Uterus (tissue), 4 donors: Measurements from ENCODE around the gene CFAP65. TPM values are rescaled to one million over a fixed set of nuclear protein-coding genes. Genes with fewer than 3 reads are reported as not detected.
A peak's percentile ranks its signal among the peaks of the same experiment; 100 is the strongest.

Experiments
- DNase-seq, 2 donors: peaks; one replicate each; pipeline ENCODE4 v3.0.0-alpha.2; 2019 to 2020
- H3K27ac ChIP-seq, 2 donors: fragments of 200-600 bp; sonication (generic); 1 replicate in 1 of 2; 2 replicates in 1 of 2; pipeline ENCODE4 v1.5.1; 2016 to 2018
- H3K27me3 ChIP-seq, 2 donors: fragments of 200-600 bp; sonication (generic); one replicate each; pipeline ENCODE4 v1.5.1; 2018 to 2019; ENCODE audit warnings: control low read depth in 1 of 2
- H3K36me3 ChIP-seq, 2 donors: fragments of 200-600 bp; sonication (generic); one replicate each; pipeline ENCODE4 v1.5.1; 2019; ENCODE audit warnings: control low read depth in 1 of 2
- H3K4me1 ChIP-seq, 2 donors: fragments of 200-600 bp; sonication (generic); one replicate each; pipeline ENCODE4 v1.5.1; 2018 to 2019; ENCODE audit warnings: control low read depth in 1 of 2
- H3K4me3 ChIP-seq, 2 donors: fragments of 200-600 bp; sonication (generic); 1 replicate in 1 of 2; 2 replicates in 1 of 2; pipeline ENCODE4 v1.5.1; 2018 to 2019; ENCODE audit warnings: mild to moderate bottlenecking in 1 of 2
- H3K9me3 ChIP-seq, 2 donors: fragments of 200-600 bp; sonication (generic); one replicate each; pipeline ENCODE4 v1.5.1; 2019; ENCODE audit warnings: control low read depth in 1 of 2
- POLR2A ChIP-seq, 2 donors: fragments of 450-650 bp; IDR thresholded peaks; one replicate each; pipeline ENCODE4 v1.6.1; 2016; ENCODE audit warnings: antibody characterized with exemption in 2 of 2, mild to moderate bottlenecking in 1 of 2, moderate library complexity in 1 of 2
- intact Hi-C: fragments of 100-400 bp; cut with DNase I; formaldehyde crosslinking; loops from one replicate; pipeline ENCODE4 v1.15.1; 2023; ENCODE audit warnings: low total_unique reads
- total RNA-seq, 4 donors: library from RNA; depleted of rRNA in 3 of 4; stranded (reverse); fragments of >200 nt in 3 of 4; gene quantifications; one replicate each; pipeline versions ENCODE4 v1.1.0 to v1.2.4, GENCODE V29; 2014 to 2023
- TF ChIP-seq, protein P1 (sequence below), 4 experiments: fragments of 200-600 bp in 2 of 4; fragments of 450-650 bp in 2 of 4; sonication (generic) in 2 of 4; IDR thresholded peaks; one replicate each; pipeline ENCODE4 v1.5.1; 2016 to 2019; ENCODE audit warnings: antibody characterized with exemption in 4 of 4, mild to moderate bottlenecking in 2 of 4, moderate library complexity in 1 of 4
- donor health status: DM: yes; HTN: yes; CAD: no.

Gene CFAP65
- total RNA-seq, 4 donors from 2014 or later = 0.21 to 3.5 (median 1.9) TPM

DNA sequence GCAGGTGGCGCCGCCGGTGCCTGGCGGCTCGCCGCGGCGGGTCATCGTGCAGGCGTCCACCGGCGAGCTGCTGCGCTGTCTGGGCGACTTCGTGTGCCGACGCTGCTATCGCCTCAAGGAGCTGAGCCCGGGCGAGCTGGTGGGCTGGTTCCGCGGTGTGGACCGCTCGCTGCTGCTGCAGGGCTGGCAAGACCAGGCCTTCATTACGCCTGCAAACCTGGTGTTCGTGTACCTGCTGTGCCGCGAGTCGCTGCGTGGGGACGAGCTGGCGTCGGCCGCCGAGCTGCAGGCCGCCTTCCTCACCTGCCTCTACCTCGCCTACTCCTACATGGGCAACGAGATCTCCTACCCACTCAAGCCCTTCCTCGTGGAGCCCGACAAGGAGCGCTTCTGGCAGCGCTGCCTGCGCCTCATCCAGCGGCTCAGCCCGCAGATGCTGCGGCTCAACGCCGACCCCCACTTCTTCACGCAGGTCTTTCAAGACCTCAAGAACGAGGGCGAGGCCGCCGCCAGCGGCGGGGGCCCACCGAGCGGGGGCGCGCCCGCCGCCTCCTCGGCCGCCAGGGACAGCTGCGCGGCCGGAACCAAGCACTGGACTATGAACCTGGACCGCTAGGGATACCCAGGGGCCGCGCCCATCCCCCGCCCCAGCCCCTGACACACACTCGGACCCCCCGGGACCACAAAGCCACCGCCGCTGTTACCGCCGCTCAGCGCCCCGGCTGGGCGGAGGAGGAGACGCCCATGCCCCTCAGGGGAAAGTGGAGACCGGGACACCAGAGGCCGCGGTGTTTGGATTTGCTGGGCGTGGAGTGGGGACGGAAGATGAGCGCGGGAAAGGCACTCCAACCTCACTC lies 80.8 kb downstream of the CFAP65 start:
- H3K4me1 ChIP-seq = peaks cover 0 to 17% of the 10 kb centered on the region in 2 donors
- H3K9me3 ChIP-seq = no peaks in the 10 kb centered on the region
- DNase-seq = no peak
- peaks cover 28 to 42% of the 10 kb centered on the region in 2 donors for H3K27me3 ChIP-seq
- H3K27ac ChIP-seq = no peak overlapping the region
- H3K4me3 ChIP-seq = no peak overlapping the region
- TF ChIP-seq, protein P1, sequence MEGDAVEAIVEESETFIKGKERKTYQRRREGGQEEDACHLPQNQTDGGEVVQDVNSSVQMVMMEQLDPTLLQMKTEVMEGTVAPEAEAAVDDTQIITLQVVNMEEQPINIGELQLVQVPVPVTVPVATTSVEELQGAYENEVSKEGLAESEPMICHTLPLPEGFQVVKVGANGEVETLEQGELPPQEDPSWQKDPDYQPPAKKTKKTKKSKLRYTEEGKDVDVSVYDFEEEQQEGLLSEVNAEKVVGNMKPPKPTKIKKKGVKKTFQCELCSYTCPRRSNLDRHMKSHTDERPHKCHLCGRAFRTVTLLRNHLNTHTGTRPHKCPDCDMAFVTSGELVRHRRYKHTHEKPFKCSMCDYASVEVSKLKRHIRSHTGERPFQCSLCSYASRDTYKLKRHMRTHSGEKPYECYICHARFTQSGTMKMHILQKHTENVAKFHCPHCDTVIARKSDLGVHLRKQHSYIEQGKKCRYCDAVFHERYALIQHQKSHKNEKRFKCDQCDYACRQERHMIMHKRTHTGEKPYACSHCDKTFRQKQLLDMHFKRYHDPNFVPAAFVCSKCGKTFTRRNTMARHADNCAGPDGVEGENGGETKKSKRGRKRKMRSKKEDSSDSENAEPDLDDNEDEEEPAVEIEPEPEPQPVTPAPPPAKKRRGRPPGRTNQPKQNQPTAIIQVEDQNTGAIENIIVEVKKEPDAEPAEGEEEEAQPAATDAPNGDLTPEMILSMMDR (IDR thresholded peaks at IDR 0.05) = no peak
- no peaks in the 10 kb centered on the region for H3K36me3 ChIP-seq
- intact Hi-C loops = no loop called here

DNA sequence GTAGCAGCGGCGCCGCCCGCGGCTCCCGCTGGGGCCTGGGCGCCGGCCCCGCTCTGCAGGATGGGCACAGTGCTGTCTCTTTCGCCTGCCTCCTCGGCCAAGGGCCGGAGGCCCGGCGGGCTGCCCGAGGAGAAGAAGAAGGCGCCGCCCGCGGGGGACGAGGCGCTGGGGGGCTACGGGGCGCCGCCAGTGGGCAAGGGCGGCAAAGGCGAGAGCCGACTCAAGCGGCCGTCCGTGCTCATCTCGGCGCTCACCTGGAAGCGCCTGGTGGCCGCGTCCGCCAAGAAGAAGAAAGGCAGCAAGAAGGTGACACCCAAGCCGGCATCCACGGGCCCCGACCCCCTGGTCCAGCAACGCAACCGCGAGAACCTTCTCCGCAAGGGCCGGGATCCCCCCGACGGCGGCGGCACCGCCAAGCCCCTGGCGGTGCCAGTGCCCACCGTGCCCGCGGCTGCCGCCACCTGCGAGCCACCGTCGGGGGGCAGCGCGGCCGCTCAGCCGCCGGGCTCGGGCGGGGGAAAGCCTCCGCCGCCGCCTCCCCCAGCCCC lies 81.5 kb downstream of the CFAP65 start:
- Histone ChIP-seq H3K36me3 (no peaks in the 10 kb centered on the region), H3K27ac (no peak overlapping the region), H3K27me3 (peaks cover 28 to 42% of the 10 kb centered on the region in 2 donors), H3K9me3 (no peaks in the 10 kb centered on the region), H3K4me1 (peaks cover 0 to 17% of the 10 kb centered on the region in 2 donors), H3K4me3 (peak overlapping the region in 1 of 2 donors; percentile 23)
- intact Hi-C loops = no loop called here
- no peak for TF ChIP-seq POLR2A (IDR thresholded peaks at IDR 0.05)
- TF ChIP-seq, protein P1 (IDR thresholded peaks at IDR 0.05) = no peak
- DNase-seq = no peak

DNA sequence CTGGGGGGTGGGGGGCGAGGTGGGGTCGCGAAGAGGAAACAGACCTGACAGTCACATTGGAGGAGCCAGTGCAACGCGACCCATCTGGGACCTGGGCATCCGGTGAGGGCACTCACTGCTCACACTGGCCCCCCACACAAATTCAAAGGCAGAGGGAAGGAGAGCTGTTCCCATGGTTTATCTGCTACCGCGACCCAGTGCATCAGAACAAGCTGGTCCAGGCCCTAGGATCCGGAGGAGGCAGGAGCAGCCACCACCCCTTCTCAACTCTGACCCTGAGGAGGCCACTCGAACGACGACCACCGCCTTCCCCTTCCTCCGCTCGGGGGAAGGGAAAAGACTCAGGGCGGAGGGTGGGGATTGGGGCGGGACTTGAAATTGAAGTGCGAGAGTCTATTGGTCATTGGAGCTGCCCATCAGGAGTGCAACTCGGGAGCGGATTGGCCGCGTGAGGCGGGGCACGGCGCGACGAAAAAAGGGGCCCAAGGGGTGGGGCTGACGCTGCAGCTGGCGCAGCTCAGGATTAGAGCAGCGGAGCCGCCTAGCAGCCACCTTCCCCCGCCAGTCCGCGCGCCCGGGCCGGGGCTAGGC lies 82.1 kb downstream of the CFAP65 start, which contains the start of gene CDK5R2:
TSS of gene CDK5R2 (plus strand) at position 526 of the 591 bp plus-strand sequence. CDS start 155 bp downstream, outside the sequence.
- Histone ChIP-seq H3K27ac (no peak within 1 kb of the TSS), H3K9me3 (no peaks in the 10 kb centered on the region), H3K27me3 (peaks cover 28 to 38% of the 10 kb centered on the region in 2 donors), H3K4me3 (peak within 1 kb of the TSS in 1 of 2 donors; percentile 23), H3K36me3 (no peaks in the 10 kb centered on the region), H3K4me1 (peaks cover 0 to 17% of the 10 kb centered on the region in 2 donors)
- DNase-seq = peak; percentile 56 to 61
- TF ChIP-seq, protein P1 (IDR thresholded peaks at IDR 0.05) = no peak
- TF ChIP-seq POLR2A (IDR thresholded peaks at IDR 0.05) = no peak
- intact Hi-C loops = no loop called here

DNA sequence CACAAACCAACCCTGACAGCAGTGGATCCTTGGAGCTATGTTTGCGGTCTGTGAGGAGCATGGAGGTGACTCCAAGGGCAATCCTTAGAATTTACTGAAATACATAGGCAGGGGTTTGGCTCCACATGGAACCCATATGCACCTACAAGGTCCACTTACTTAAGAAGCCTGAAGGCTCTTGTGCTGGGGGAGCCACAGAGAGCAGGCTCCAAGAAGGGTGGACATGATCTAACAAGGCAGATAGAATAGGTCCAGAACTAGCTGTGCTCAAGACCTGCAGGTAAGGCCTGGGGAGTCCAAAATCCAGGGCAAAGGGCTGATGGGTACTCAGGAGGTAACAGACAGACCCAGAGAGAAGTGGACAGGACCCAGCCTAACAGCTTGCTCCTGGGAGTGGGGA lies 83.0 kb downstream of the CFAP65 start:
- Histone ChIP-seq H3K27me3 (peaks cover 28 to 29% of the 10 kb centered on the region in 2 donors), H3K9me3 (no peaks in the 10 kb centered on the region), H3K36me3 (no peaks in the 10 kb centered on the region), H3K4me1 (peaks cover 0 to 17% of the 10 kb centered on the region in 2 donors), H3K4me3 (no peak overlapping the region), H3K27ac (no peak overlapping the region)
- DNase-seq = no peak
- TF ChIP-seq, protein P1 (IDR thresholded peaks at IDR 0.05) = no peak
- TF ChIP-seq POLR2A (IDR thresholded peaks at IDR 0.05) = no peak
- intact Hi-C loops = no loop called here

DNA sequence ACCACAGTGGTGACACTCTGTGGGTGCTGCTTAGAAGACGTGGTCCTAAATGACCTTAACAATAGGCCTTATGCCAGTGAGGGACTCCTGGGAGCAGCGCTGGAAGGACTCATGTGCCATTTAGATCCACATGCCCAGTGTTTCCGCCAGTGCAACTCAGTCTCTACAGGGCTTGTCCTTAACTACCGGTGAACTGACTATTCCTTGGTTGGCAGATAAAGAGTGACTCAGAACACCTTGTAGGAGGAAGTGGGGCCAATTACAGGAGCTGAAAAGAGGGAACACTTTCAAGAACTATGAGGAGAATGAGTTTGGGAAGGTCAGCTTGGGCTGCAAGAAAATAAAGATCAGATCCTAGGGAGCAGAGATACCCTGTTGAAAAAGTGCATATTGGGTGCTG lies 83.6 kb downstream of the CFAP65 start:
- Histone ChIP-seq H3K4me1 (peaks cover 0 to 17% of the 10 kb centered on the region in 2 donors), H3K27me3 (peaks cover 22 to 25% of the 10 kb centered on the region in 2 donors), H3K36me3 (no peaks in the 10 kb centered on the region), H3K4me3 (no peak overlapping the region), H3K9me3 (no peaks in the 10 kb centered on the region), H3K27ac (no peak overlapping the region)
- no peak for TF ChIP-seq POLR2A (IDR thresholded peaks at IDR 0.05)
- TF ChIP-seq, protein P1 (IDR thresholded peaks at IDR 0.05) = no peak
- no peak for DNase-seq
- intact Hi-C loops = no loop called here
